Measurements from ENCODE around the gene KREMEN1. TPM values are rescaled to one million over a fixed set of nuclear protein-coding genes. Genes with fewer than 3 reads are reported as not detected.

The KREMEN1 gene
- total and polyA plus RNA-seq, 10 of the 15 experiments (the other 5 are each of a cell fraction or from before 2014, with no cell fraction given): 0.10 to 2.5 (median 0.20) TPM; not detected in 1

GRCh38 chr22:29082826-29083545, 10.2 kb downstream of the KREMEN1 start:
- ChIA-PET CTCF (interaction anchor here (1.1 to 1.4 kb wide), 4 partner anchors 10 to 121 kb away, joined by 3 to 14 read pairs (median 4); partner anchors contain the start of gene KREMEN1), RAD21 (ENCODE audit: unreplicated experiment) (interaction anchor here (0.8 to 1.8 kb wide), 6 partner anchors 10 to 163 kb away, joined by 3 to 16 read pairs (median 4); partner anchors contain the start of gene KREMEN1), SMC1A (ENCODE audit: uncharacterized antibody, unreplicated experiment) (interaction anchor here (0.7 to 2.1 kb wide), 10 partner anchors 8 to 226 kb away, joined by 3 to 13 read pairs (median 4); partner anchors contain the start of gene KREMEN1), POLR2A (interaction anchor here (0.5 to 1.2 kb wide), 5 partner anchors 8 to 87 kb away, joined by 3 to 4 read pairs (median 4); partner anchors contain the start of gene KREMEN1)
- 52% methylated on average over 7 of the region's 7 CpGs for WGBS (ENCODE audit: insufficient coverage, insufficient replicate concordance, low lambda C conversion rate, missing lambda C conversion rate)
- no peak overlapping the region for H3K9ac ChIP-seq (ENCODE audit: control insufficient read depth, insufficient read depth, low read length)
- BruUV-seq (replicated peaks): no TSS peak
- no peak overlapping the region for H3K27ac ChIP-seq (ENCODE audit: control insufficient read depth, insufficient read depth)
- no peaks in the 10 kb centered on the region for H3K36me3 ChIP-seq (ENCODE audit: control insufficient read depth in 2 of 2, insufficient read depth in 2 of 2, low read length in 1 of 2)
- no peak overlapping the region for H3K4me2 ChIP-seq (ENCODE audit: control insufficient read depth, insufficient read depth)
- in situ Hi-C loops (cut with MboI): no loop called here
- ATAC-seq: no peak
- FAIRE-seq: no peak
- no peaks in the 10 kb centered on the region for H3K9me3 ChIP-seq (replicated peaks; ENCODE audit: control insufficient read depth, insufficient read depth, low read length)
- no peaks in the 10 kb centered on the region for H4K20me1 ChIP-seq (ENCODE audit: control insufficient read depth, insufficient read depth)
- H2AFZ ChIP-seq (ENCODE audit: control insufficient read depth, low read depth, low read length): no peak overlapping the region
- H3K27me3 ChIP-seq (replicated peaks in 1 of 2; ENCODE audit: control insufficient read depth in 2 of 2, insufficient read depth in 2 of 2, low read length in 1 of 2): no peaks in the 10 kb centered on the region
- 0 out of 2 replicates have a peak, but pooled peaks cover 3% of the 10 kb centered on the region for H3K4me1 ChIP-seq (ENCODE audit: control insufficient read depth, insufficient read depth, low read length)
- intact Hi-C loops (cut with micrococcal nuclease; ENCODE audit: unreplicated experiment): no loop called here
- no peak for DNase-seq (ENCODE audit: low read depth, low spot score)
- H3K4me3 ChIP-seq: no peak overlapping the region
- H3K79me2 ChIP-seq (ENCODE audit: control insufficient read depth, insufficient read depth, low read length): no peaks in the 10 kb centered on the region
- no peak for TF ChIP-seq ZBTB33 (IDR thresholded peaks at IDR 0.05)
- no peak for TF ChIP-seq ZZZ3 (IDR thresholded peaks at IDR 0.05; ENCODE audit: control insufficient read depth, insufficient read length, low read depth)
- no peak for TF ChIP-seq HDAC6 (IDR thresholded peaks at IDR 0.05; ENCODE audit: unreplicated experiment)
- TF ChIP-seq IKZF2 (IDR thresholded peaks at IDR 0.05): no peak
- no peak for TF ChIP-seq SUZ12 (IDR thresholded peaks at IDR 0.05; ENCODE audit: unreplicated experiment)
- TF ChIP-seq ESRRA (IDR thresholded peaks at IDR 0.05; ENCODE audit: low read length): no peak
- TF ChIP-seq NR2F1 (conservative IDR thresholded peaks at IDR 0.05): no peak
- TF ChIP-seq CHD1 (IDR thresholded peaks at IDR 0.05; ENCODE audit: low read depth, low read length): no peak
- no peak for TF ChIP-seq MTA3 (IDR thresholded peaks at IDR 0.05; ENCODE audit: borderline replicate concordance, low read length)
- no peak for TF ChIP-seq PRDM15 (CRISPR knock-in tag; IDR thresholded peaks at IDR 0.05)
- no peak for TF ChIP-seq EP300 (IDR thresholded peaks at IDR 0.05; ENCODE audit: borderline replicate concordance in 1 of 2, control insufficient read depth in 1 of 2, low read depth in 2 of 2, low read length in 2 of 2)
- TF ChIP-seq FOXK2 (IDR thresholded peaks at IDR 0.05): no peak
- no peak for TF ChIP-seq PAX8 (IDR thresholded peaks at IDR 0.05)
- TF ChIP-seq BCLAF1 (IDR thresholded peaks at IDR 0.05): no peak
- TF ChIP-seq SMAD1 (IDR thresholded peaks at IDR 0.05; ENCODE audit: low read depth, partially characterized antibody): no peak
